WTC11 (cell line): ENCODE measurements around the gene AP5Z1.

Source experiments
- MYBL2 ChIP-seq: sonication (generic); formaldehyde crosslinking; IDR thresholded peaks from 2 replicates; pipeline ENCODE4 v1.8.1; 2023; ENCODE audit warnings: mild to moderate bottlenecking, moderate library complexity, missing genetic modification reagents
- OVOL2 ChIP-seq: fragments of 250-450 bp; sonication (Bioruptor Pico); IDR thresholded peaks from 2 replicates; pipeline ENCODE4 v1.9.0; 2021; ENCODE audit warnings: mild to moderate bottlenecking, borderline replicate concordance
- TF ChIP-seq, protein P1 (sequence below): fragments of 200-600 bp; IDR thresholded peaks from 2 replicates; pipeline ENCODE4 v1.8.0; 2022; ENCODE audit warnings: antibody characterized with exemption
- TF ChIP-seq, protein P2 (sequence below): sonication (generic); formaldehyde crosslinking; IDR thresholded peaks from 2 replicates; pipeline ENCODE4 v1.8.0; 2023; ENCODE audit warnings: mild to moderate bottlenecking, missing genetic modification reagents

DNA sequence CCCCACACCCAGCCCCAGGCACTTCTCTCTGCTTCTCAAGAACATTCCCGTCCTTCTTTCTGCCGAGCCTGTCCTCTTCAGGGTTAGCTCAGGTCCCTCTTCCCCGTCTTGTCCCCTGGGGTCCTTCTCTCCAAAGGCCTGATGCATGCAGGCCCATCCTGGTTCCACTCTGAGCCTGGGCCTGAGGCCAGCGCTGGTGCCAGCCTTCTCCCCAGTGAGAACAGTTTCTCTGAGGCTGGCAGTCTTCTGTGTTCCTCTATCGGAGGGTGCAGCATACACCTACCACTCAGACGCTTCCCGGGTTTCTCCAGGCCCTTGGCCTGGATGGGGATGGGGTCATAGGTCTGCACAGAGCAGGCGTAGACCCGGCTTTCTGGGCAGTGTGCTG lies 14.6 kb downstream of the AP5Z1 start:
- TF ChIP-seq OVOL2 = no peak
- TF ChIP-seq, protein P1, sequence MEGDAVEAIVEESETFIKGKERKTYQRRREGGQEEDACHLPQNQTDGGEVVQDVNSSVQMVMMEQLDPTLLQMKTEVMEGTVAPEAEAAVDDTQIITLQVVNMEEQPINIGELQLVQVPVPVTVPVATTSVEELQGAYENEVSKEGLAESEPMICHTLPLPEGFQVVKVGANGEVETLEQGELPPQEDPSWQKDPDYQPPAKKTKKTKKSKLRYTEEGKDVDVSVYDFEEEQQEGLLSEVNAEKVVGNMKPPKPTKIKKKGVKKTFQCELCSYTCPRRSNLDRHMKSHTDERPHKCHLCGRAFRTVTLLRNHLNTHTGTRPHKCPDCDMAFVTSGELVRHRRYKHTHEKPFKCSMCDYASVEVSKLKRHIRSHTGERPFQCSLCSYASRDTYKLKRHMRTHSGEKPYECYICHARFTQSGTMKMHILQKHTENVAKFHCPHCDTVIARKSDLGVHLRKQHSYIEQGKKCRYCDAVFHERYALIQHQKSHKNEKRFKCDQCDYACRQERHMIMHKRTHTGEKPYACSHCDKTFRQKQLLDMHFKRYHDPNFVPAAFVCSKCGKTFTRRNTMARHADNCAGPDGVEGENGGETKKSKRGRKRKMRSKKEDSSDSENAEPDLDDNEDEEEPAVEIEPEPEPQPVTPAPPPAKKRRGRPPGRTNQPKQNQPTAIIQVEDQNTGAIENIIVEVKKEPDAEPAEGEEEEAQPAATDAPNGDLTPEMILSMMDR = no peak
- TF ChIP-seq MYBL2 (CRISPR knock-in tag) = no peak
- TF ChIP-seq, protein P2, sequence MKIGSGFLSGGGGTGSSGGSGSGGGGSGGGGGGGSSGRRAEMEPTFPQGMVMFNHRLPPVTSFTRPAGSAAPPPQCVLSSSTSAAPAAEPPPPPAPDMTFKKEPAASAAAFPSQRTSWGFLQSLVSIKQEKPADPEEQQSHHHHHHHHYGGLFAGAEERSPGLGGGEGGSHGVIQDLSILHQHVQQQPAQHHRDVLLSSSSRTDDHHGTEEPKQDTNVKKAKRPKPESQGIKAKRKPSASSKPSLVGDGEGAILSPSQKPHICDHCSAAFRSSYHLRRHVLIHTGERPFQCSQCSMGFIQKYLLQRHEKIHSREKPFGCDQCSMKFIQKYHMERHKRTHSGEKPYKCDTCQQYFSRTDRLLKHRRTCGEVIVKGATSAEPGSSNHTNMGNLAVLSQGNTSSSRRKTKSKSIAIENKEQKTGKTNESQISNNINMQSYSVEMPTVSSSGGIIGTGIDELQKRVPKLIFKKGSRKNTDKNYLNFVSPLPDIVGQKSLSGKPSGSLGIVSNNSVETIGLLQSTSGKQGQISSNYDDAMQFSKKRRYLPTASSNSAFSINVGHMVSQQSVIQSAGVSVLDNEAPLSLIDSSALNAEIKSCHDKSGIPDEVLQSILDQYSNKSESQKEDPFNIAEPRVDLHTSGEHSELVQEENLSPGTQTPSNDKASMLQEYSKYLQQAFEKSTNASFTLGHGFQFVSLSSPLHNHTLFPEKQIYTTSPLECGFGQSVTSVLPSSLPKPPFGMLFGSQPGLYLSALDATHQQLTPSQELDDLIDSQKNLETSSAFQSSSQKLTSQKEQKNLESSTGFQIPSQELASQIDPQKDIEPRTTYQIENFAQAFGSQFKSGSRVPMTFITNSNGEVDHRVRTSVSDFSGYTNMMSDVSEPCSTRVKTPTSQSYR (CRISPR knock-in tag) = no peak
